Measurements from ENCODE around the gene ANO8.
"Not testable (repeated sequence)": the region's sequence is repeated elsewhere in the genome, so short reads cannot be mapped to it uniquely, and the experiment has no call there.

ANO8 gene, protein sequence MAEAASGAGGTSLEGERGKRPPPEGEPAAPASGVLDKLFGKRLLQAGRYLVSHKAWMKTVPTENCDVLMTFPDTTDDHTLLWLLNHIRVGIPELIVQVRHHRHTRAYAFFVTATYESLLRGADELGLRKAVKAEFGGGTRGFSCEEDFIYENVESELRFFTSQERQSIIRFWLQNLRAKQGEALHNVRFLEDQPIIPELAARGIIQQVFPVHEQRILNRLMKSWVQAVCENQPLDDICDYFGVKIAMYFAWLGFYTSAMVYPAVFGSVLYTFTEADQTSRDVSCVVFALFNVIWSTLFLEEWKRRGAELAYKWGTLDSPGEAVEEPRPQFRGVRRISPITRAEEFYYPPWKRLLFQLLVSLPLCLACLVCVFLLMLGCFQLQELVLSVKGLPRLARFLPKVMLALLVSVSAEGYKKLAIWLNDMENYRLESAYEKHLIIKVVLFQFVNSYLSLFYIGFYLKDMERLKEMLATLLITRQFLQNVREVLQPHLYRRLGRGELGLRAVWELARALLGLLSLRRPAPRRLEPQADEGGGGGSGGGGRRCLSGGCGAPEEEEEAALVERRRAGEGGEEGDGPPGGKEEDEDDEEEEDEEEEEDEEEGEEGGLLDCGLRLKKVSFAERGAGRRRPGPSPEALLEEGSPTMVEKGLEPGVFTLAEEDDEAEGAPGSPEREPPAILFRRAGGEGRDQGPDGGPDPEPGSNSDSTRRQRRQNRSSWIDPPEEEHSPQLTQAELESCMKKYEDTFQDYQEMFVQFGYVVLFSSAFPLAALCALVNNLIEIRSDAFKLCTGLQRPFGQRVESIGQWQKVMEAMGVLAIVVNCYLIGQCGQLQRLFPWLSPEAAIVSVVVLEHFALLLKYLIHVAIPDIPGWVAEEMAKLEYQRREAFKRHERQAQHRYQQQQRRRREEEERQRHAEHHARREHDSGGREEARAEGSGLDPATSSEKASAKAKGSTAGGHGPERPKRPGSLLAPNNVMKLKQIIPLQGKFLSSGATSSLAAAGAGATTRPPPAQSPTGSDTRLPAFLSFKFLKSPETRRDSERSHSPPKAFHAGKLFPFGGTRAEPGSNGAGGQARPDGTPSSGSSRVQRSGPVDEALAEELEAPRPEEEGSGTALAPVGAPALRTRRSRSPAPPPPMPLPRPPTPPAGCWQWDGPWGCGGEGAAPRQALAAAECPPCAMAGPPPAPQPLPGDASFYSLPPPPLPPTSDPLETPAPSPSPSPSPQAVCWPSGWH

DNA sequence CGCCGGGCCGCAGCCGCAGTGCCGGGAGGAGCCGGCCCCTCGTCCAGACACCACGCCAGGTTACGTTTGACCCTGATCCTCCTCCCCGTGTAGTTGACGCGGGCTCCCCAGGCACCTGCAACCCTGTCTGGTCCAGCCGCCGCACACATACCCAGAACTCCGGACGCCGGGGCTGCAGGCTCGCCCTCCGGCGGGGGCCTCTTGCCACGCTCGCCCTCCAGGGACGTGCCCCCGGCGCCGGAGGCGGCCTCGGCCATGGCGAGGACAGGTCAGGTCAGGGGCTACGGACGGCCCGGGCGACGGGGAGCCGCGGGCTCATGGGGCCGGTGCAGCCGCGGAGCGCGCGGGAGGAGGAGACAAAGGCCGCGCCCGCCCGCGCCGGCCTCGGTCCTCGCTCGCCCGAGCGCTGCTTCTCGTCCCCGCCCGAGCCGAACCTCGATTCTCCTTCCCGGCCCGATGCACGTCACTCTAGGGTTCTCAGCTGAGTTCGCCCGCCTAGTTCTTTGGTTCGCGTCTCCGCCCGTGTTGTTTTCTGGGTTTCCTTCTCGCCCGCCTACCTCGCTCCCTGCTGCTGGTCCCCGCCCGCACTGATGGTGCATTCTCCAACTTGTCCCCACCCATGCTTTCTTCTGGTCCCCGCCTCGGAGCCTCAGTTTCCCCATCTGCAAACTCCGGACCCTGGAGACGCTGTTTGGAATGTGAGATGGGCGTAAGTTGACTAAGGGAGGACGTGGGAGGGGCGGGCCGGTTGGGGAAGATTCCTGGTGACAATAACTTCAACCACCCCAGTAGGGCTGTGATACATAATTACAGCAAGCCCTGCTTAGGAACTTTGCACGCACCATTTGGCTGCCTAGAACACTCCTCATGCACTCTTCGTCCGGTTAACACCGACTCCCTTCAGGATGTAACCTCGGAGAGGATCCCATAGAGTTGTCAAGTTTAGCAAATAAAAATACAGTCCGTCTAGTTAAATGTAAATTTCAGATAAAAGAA lies at the start of gene ANO8:
Gene ANO8 (minus strand): TSS at position 442 of the 996 bp plus-strand sequence. CDS start 185 bp downstream, at position 257.
- peak; percentile 47 to 93 for DNase-seq

DNA sequence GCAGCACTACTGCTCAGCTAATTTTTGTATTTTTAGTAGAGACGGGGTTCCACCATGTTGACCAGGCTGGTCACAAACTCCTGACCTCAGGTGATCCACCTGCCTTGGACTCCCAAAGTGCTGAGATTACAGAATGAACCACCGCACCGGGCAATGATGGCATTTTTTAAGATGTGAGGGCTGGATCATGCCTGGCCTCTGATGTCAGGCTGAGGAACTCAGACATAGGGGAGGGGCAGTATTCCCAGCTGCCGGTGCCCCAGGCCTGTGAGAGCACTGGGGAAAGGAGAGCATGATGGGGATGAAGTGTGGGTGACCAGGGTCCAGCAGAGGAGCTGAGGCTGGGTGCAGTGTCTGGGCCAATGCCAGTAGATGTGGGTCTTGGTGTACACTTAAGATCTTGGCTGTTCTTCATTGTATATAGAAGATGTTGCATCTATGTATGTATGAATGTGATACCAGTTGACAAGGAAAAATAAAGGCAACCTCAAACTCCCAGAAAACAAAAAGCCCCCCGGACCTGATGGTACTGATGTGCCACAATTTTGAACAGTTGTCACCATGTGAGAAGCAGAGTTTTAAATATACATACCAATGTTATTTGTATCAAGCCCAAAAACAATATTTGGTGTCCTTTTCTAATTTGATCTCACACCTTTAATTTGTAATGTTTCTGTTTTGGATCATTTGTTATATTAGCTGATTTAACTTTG lies 45.9 kb upstream of the ANO8 start:
- DNase-seq: no peak

DNA sequence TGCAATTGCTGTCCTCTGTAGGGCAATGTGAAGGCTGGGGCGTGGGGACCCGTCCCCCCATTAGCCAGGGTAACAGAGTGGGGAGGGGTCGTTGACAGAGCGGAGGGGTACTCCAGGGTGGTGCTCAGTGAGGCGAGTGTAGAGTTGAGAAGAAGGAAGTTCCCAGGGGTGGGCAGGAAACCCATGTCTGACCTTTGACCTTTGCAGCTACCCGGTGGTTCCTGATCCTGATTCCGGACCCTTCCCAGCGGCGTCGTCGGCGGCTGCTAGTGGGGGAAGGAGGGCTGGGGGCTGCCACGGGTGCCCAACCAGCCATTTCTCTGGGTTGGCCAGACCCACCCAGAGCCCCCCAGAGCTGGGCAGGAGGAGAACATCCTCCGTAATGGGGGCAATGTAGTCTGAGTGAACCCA lies 44.6 kb upstream of the ANO8 start:
- DNase-seq: no peak

DNA sequence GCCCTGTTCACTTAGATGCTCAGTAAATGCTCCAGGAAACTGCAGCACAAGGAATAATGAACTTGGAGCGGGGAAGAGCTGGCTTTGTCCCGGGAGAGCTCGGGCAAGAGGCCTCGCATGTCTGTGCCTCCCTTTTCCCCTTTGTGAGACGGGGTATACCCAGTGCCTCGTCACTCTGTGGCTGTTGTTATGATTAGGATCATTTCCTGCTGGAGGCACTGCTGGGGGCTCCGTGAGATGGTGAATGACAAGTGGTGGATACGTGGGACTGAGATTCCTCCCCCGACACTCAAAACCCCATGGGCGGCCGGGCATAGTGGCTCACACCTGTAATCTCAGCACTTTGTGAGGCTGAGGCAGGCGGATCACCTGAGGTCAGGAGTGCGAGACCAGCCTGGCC lies 43.6 kb upstream of the ANO8 start:
- no peak for DNase-seq

DNA sequence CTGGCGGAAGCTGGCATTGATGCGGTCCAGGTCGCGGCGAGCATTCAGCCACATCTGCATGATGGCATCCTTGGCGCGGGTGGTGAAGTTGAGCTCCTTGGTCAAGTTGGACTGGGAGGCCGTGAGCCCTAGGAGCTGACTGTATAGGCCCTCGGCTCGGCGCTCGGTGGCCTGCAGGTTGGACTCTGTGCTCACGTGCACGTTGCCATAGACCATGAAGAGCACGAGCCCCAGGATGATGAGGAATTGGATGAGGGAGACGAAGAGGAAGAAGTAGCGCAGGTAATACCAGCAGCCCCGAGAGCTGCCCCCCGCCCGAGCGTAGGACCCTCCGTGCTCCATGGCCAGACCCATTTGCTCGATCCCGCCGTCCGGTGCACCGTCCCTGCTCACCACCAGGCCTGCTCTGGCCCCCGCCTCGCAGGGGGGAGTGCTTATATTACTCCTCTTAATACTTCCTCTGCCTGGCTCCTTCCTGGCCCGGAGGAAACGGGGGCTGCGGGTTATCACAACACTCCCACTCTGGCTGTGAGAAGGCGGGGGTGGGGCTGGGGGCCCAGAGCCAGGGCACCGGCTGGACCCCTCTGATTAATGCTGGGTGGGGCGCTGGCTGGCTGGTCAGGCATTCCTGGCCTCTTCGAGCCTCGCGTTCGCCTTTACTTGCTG lies 42.4 kb upstream of the ANO8 start, which contains the start of gene PLVAP:
Gene PLVAP (minus strand): TSS at position 408 of the 666 bp plus-strand sequence. CDS start 54 bp downstream, at position 354.
- no peak for DNase-seq

DNA sequence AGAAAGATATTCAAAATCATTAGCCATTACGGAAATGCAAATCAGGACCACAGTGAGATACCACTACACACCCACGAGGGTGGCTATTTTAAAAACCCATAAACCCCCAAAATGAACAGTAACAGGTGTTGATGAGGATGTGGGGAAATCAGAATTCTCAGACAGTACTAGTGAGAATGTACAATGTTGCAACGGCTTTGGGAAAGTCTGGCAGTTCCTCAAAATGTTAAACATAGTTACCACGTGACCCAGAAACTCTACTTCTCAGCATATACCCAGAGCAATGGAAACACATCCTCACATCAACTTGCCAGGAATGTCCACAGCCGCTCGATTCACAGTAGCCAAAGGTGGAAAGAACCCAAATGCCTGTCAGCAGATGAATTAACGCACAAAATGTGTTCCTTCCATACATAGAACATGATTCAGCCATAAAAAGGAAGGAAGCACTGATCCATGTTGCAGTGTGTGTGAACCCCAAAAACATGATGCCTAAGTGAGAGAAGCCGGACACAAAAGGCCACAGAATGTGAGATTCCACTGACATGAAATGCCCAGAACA lies 35.5 kb upstream of the ANO8 start:
- no peak for DNase-seq

DNA sequence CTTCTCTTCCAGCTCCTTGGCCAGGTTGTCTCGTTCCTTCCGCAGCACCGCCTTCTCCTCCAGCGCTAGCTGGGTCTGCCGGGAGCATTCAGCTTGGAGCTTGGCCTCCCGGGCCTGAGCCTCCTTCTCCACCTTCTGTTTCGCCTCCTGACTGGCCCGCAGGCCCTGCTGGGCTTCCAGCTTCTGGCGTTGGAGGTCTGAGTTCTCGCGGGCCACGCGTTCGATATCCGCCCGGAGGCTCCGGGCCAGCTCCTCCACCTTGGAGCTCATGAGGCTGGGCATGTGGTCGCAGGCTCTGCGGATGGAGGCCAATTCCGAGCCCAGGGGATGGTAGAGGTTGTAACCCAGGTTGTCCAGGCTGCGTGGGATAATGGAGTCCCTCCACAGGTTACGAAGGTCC lies 30.7 kb upstream of the ANO8 start:
- no peak for DNase-seq

DNA sequence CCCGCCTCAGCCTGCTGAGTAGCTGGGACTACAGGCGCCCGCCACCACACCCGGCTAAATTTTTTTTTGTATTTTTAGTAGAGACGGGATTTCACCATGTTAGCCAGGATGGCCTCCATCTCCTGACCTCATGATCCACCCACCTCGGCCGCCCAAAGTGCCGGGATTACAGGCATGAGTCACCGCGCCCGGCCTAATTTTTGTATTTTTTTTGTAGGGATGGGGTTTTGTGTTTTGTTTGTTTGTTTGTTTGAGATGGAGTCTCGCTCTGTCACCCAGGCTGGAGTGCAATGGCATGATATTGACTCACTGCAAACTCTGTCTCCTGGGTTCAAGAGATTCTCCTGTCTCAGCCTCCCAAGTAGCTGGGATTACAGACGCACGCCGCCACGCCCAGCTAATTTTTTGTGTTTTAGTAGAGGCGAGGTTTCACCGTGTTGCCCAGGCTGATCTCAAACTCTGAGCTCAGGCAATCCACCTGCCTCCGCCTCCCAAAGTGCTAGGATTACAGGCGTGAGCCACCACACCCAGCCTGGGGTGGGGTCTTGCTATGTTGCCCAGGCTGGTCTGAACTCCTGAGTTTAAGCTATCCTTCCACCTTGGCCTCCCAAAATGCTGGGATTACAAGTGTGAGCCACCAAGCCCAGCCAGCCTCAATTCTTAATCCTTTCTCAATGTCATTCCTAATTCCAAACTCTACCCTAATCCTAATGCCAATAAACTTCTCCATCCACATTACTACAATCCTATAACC lies 29.4 kb upstream of the ANO8 start:
- not testable (repeated sequence) for DNase-seq

DNA sequence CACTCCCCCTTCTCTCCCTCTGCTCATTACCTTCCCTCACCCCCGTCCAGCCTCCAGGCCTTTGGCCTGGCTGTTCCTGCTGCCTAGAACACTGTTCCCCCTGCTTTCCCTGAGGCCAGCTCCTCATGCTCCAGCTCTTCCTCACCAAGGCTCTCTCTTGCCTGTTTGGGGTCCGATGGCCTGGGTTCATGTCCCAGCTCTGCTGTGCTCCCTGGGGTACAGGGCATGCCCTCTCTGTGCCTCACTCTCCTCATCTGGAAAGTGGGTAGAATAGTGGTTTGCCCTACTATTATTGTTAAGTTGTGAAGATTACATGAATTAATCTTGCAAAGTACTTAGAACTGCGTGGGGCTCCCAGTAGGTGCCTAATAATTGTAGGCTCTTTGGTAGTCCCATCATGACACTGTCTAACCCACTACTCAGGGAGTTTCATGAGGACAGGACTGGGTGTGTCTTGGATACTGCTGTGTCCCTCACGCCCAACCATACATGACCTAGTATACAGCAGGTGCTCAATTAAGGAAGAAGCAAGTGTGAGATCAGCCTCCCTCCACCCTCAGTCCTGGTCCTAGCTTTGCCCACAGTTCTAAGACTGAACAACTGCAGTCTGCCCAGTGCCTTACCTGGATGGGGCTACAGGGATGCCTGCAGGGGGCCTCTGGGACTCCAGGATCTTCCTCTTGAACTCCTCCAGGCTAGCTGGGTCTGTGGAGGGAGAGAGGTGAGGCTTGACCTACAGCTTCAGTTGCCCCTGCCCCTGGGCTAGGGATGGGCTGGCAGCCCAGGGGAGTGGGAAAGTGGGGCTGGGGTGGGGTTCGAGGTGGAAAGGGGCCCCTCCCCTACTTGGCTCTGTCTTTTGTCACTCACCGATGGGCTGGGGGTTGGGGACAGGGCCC lies 25.5 kb upstream of the ANO8 start:
- DNase-seq: no peak

DNA sequence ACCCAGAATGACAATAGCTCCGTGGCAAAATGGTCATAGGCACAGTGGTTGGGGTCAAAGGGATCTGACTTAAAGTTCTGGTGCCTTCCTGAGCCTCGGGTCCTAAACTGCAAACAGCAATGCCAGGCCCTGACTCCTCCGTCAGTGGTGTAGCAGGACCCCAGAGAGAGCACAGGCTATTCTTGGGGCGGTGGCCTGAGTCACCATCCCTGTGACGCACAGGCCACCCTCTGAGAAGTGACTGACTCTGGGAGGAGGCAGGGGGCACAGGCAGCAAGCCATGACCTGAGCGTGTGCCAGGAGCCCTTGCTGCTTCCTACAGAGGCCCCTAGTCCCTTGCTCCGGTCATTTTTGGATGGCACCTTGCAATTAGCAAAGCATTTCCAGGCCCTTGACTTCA lies 23.7 kb upstream of the ANO8 start:
- DNase-seq: no peak

DNA sequence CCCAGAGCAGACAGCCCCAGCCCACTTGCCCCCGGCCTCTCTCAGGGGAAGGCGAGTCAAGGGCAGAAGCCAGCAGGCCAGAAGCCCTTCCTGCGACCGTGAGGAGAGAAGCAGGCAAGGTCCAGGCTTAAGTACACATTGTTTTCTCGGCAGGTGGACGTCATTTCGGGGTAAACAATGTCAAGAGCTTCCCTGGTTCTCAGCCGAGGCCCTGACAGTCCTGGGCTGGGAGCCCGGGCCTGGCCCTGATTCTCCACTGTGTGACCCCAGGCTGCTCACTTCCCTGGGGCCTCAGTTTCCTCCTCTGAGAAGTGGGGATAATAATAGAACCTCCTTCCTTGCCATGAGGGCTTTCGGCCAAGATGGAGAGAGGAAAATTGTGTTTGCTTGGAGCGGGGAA lies 23.1 kb upstream of the ANO8 start:
- DNase-seq: no peak

DNA sequence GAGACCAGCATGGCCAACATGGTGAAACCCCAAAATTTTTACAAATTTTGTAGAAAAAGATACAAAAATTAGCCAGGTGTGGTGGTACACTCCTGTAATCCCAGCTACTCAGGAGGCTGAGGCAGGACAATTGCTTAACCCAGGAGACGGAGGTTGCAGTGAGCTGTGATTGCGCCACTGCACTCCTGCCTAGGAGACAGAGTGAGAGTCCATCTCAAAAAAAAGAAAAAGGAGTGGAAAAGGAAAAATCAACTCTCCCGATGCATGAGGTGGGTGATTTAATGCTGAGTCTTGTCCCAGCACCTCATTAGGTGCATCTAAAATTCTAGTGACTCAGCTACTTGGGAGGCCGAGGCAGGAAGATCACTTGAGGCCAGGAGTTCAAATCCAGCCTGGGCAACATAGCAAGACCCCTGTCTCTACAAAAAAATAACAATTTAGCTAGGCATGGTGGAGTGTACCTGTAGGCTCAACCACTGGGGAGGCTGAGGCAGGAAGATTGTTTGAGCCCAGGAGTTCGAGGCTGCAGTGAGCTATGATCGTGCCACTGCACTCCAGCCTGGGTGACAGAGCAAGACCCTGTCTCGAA lies 22.5 kb upstream of the ANO8 start:
- no peak for DNase-seq

DNA sequence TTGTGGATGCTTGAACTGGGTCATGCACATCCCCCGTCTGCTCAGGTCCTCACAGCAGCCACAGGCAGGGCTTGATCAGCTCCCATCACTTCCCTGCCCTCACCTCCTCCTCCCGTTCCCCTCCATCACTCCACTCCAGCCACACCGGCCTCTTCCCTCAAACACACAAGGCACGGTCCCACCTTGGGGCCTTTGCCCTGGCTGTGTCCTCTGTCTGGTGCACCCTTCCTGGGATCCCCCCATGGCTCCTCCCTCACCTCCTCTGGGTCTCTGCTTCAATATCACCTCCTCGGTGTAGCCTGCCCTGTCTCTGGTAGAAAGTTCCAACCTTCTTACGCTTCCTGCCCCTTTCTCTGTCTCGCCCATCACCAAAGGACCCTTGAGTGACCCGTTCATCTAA lies 18.7 kb upstream of the ANO8 start:
- no peak for DNase-seq

DNA sequence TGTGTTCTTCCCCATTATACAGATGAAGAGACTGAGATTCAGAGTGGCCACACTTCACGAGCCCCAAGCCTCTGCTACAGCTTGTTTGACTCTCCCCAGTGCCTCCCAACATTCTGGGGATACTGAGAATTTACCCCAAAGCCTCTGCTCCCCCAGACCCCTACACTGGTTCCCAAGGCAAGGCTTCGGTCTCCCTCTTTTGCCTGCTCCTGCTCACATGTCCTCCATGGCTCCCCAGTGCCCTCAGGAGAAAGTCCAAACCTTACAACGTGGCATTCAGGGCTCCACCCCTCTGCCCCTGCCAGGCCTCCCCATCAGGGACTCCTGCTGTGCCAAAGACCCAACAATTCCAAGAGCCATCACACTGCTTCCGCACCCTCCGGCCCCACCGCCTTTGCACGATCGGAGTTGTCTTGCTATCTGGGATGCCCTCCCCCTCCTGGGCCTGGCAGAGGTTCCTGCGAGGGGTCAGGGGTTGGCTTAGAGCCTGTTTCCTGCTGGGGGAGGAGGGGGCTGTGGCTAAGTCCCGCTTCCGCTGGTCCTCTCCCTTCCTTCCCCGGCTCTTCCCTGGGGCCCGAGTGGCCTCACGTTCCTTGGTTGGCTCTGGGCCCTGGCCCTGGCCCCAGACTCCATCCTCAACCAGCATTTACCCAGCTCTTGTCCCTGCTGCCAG lies 18.1 kb upstream of the ANO8 start:
- DNase-seq: no peak

DNA sequence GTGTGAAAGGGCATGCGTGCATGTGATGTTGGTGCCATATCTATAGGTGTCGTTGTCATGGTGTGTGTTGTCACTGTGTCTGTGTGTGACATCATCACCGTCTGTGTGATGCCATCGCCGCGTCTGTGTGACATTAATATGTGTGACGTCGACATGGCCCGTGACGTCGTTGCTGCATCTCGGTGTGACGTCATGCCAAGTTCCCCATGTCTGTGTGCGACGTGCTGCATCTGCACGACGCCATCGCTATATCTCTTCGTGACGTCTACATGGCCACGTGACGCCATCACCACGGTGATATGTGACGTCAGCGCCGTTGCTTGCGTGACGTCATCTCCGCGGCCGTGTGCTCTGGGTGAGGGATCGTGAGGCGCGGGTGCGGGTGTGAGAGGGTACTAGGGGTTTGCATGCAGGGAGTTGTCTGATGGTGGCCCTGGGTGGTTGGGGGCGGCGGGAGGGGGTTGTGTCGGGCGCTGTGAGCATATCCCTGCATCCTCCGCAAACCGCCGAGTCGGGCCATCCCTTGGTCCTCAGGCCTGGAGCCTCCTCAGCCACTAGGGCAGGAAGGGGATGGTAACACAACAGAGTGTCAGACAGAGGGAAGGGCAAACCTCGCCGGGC lies 17.3 kb upstream of the ANO8 start:
- no peak for DNase-seq

DNA sequence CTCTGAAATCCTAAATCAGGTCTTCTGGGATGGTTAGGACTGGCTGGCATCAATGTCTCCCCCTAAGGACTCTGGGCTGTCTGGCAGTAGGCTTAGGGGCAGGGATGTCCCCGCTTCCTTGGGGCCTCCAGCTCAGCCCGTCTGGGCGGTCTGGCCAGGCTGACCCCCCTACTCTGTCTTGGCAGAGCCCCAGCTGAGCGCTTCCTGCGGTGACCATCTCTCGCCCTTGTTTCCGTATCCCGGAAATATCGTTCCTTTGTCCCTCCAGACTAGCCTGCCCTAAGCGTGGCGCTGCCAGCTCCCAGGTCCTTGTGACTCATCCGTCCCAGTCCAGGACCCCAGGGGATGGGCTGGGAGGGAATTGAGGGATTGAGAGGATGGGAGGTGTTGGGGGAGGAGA lies 14.0 kb upstream of the ANO8 start:
- DNase-seq: no peak

DNA sequence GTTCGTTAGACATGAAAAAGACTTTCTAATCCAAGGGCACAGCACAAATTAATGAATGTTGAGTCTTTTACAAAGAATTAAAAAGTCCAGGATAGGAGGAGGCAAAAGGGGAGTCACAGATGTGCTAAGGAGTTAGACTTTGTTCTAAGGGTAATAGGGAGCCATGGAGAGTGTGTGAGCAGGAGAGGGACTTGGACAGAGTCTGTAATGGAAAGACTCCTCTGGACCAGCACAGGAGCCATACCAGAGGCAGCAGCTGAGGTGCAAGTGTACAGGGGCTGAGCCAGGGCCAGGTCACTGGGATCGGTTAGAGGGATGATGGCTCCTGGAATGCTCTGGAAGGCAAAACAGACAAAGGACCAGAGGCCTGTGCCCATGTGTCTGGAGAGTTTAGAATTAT lies 13.2 kb upstream of the ANO8 start:
- DNase-seq: no peak
